Measurements from ENCODE around the gene ATP5PO.

- TF ChIP-seq CTCF (conservative IDR thresholded peaks at IDR 0.05; ENCODE audit: low read length): no peak
- no peak for TF ChIP-seq EZH2phosphoT487 (IDR thresholded peaks at IDR 0.05; ENCODE audit: borderline replicate concordance, low read depth, low read length)
Measured at GRCh38 chr21:33859373-33860102, 56.1 kb downstream of the ATP5PO start.

Data from OCI-LY7 (cell line).